HG03060 (cell line): Measurements from ENCODE around the gene LHX1.

ENCODE experiments used
- ATAC-seq: cut with Tn5 transposase; IDR thresholded peaks from one replicate; pipeline ENCODE4 v1.9.1; 2021; ENCODE audit warnings: low read depth, moderate number of reproducible peaks; ENCODE audit not compliant: unreplicated experiment

Gene LHX1

DNA sequence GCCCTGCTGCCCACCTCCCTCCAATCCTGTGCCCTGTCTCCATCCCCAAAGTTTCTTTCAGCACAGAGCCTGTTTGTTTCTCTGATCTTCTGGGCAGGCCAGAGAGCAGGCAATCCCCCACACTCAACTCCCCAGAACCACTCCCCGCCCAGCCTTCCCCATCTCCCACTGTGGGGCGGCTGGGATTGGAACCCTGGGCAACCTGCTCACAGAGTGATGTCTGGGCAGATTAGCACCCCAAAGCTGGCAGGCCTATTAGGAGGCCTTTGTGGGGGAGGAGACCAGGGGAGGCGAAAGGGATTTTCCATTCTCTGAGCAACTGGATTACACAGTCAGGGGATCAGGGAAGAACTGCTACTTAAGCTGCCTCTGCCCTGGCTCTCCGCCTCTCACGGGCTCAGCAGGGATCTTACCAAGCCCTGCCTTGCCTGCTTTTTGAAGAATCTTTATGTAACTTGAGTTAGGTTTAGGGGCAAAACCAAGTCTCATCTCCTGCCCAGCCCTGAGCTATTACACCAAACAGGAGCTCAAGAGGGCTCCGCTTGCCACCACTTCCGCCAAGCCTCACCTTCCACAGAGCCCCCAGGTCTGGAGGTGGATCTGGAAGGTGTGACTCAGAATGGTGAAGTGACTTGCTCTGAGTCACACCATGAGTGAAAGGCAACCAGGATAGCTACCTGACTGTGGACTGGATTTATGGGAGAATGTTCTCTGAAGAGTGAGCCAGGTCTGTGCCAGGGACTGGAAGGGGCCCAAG lies 16.0 kb upstream of the LHX1 start:
- ATAC-seq, result no peak

DNA sequence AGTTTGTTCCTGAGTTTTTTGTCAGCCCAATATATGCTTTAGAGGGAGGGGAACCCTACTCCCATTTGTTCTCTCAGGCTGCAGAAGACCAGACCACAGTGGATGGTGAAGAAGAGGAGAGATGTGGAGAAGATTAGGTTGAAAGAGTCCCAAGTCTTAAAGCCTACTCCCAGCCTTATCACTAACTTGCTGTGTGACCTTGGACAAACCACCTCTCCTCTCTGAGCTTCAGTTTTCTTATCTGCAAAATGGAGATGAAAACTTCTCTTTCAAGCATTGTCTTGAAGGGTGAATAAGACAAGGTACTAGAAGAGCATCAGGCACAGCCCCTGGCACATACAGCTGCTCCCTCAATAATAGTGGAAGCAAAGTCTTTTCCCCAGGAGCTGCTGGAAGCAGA lies 15.1 kb upstream of the LHX1 start:
- ATAC-seq, result no peak

DNA sequence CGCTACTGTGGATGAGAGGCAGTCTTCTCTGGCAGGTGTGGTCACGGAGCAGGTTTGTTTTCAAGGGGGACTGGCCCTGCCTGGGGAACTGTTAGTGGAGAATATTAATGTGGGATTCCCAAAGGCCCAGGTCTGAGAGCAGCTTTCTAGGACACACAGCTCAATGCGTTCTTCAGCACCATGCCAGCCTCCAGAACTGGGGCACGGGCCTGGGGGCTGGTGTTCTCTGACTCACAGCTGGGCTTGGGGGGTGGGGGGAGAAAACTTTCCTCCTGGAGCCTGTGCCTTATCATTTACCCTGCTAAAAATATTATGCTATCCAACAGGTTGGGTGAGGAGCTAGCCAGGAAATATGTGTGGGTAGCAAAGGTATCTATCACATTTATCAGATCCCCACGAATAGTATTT lies 13.5 kb upstream of the LHX1 start:
- ATAC-seq, result no peak

DNA sequence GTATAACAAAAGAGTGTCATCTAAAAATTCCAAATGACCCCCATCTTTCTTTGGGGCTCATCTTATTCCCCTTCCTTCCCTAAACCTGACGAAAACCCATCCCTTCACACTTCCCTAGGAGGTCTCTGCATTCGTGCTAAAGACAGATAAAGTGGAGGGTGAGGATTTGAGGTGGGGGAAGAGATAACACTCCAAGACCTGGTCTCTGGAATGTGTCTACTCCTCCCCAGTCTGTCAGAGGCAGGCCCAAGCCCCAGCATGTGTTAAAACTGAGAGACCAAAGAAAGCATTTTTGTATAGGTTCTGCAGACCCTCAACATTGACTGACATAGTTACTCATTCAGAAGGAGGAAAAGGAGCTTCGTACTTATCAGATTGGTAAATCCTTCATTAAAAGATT lies 11.0 kb upstream of the LHX1 start:
- ATAC-seq, result no peak

DNA sequence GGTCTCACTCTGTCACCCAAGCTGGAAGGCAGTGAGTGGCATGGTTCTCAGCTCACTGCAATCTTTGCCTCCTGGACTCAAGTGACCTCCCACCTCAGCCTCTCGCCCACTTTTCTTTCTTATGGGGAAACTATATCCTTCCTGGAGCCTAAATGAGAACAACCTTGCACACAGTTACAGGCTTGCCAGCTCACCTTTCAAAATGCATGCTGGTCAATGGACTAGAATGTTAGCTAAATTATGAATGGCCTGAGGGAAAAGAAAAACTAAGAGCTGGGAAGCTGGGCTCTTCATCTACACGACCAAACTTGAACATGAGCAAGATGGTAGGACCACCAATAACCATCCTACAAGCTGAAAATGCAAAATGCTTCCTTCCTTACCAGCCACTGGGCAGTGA lies 10.6 kb upstream of the LHX1 start:
- ATAC-seq, result no peak

DNA sequence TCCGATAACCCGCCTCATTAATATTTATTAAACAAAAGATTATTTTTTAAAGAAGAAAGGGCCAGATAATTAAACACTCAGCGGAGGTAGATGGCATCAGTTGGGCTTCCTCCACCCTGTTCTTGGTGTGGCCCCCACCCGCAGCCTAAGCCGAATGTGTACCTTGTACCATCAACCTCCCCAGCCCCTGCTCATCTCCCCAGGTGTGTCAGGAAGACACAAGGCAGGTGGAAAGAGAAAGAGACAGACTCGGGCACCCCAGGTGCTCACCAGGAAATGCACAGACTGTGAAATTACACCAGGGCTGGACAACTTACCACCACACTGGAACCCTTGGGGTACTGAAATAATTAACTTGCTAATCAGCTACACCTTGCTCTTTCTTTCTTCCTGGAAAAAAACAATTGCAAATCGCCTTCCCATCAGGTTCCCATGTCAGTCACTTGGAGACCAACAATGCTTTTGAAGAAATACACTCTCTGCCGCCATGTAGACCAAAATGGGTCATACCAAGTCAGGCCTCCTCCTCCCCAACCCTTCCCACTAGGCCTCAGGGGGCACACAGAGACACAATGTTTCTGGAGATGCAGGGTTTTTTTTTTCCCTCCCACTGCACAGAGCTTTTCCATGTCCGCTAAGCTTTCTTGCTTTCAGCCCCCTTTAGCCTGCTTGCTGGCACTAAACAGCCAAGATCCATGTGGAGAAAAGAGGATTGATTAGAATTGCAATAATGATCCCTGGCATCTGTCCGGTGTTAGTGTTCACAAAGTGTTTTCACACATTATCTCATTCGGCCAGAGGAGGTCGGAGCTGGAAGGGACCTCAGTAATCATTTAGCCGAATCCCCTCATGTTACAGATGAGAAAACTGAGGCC lies 8.6 kb upstream of the LHX1 start:
- ATAC-seq, result no peak

DNA sequence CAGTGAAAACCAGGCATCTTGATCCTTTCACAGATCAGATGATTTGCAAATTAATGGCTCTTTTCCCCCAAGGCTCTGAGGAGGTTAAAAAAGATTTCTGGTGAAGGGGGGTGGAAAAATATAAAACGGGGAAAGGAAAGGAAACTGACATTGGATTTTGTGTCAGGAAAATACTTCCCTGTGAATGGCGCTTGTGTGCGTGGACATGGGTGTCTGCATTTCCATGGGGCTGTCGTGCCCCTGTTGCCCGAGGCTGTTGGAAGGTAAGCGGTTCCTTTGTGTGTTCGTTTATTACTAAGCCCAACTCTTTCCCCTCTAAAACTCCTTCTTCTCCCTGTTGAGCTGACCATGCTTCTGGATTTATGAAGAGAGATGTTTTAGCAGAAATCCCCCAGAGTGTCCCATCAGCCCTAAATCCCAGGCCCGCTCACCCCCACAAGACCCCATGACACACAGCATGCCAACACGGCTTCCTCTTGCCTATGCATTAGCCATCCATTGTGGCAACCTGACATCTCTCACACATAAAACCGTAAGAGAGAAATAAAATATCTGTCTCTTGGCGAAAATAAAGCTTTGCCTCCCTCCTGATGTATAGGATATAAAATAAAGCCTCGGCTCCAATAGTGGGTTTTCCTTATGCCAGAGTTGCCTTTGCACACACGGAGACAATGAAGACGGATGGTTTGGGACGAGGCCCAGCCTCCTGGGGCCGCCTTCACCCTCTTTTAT lies 7.3 kb upstream of the LHX1 start:
- ATAC-seq, result no peak

DNA sequence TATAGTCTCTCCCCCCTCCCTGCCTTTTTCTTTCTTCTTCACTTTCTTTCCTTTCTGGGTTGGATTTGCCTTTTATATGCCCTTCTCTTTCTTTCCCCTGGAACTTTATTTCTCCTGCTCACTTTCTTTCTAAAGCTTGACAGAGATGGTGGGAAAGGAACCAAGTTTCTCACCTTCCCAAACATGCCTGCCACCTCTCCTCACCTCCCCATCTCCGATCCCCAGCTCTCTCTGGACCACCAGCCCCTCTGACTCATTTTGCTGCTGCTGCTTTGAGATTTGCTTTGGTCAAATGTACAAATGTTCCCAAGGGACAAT lies 6.7 kb upstream of the LHX1 start:
- no peak for ATAC-seq

DNA sequence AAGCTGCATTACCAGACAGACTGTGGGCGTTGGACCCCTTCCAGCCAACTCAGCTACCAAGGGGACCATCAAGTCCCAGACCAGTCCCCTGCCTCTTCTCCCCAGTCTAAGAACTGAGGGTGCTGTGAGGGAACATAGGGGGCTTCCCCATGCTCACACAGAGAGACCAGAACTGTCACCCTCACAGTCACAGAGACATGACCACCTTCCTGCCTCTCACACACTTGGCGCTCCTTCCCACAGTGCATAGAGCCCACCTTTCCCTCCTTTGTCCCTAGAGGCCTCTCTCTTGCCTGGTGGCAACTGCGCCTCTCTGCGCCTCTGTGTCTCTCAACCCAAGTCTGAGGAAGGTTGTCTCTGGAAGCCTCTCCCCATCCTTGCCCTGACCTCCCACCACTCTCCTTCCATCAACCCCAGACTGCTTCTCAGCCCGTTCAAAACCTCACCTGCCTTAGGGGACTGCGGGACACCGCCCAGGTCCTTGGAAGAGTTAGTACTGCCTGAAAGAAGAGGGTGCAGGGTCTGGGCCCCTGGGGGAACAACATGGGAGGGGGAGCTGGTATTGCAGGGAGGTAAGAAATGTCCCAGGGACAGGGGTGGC lies 6.1 kb upstream of the LHX1 start:
- ATAC-seq, result no peak

DNA sequence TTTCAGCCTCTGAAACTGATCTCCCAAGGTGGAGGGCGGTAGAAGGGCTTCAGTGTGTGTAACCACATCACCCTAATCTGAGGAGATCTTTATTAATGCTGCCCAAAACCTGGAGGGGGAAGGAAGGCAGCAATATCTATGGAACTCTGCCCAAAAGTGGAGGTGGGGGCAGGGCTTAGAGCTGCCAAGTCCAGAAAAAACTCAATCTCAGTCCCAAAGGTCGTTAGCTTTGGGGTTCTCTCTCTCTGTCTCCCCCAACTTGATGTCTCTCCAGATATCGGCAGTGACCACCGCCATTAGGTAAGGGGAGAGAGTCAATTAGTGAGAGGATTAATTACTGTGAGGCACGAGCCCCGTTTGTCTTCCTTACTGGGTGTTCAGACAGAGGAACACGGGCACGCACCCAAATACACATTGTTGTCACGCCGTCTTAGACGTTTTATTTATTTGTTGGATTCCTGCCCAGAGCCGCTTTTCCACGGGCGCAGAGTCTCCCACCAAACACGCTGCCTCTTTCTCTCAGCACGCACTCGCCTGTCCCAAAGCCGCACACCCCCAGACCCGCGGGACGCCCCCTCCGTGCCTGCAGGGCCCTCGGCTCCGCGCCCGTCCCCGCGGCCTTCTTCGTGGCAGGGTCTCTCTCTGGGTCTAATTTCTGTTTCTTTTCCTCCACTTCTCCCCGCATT lies 5.4 kb upstream of the LHX1 start:
- no peak for ATAC-seq

DNA sequence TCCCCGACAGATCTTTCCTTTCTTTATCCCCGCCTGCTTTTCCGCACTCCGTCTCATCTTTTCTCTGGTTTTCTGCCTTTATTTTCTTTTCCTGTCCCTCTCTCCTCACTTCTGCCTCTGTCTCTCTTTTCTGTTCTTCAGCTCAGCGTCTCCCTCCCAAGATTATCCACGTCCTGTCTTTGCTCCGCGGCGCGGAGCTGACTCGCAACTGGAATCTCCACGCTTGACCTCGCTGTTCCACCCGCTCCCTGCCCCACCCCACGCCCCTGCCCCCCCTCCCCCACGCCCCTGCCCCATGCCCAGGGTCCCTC lies 4.9 kb upstream of the LHX1 start:
- ATAC-seq, result no peak

DNA sequence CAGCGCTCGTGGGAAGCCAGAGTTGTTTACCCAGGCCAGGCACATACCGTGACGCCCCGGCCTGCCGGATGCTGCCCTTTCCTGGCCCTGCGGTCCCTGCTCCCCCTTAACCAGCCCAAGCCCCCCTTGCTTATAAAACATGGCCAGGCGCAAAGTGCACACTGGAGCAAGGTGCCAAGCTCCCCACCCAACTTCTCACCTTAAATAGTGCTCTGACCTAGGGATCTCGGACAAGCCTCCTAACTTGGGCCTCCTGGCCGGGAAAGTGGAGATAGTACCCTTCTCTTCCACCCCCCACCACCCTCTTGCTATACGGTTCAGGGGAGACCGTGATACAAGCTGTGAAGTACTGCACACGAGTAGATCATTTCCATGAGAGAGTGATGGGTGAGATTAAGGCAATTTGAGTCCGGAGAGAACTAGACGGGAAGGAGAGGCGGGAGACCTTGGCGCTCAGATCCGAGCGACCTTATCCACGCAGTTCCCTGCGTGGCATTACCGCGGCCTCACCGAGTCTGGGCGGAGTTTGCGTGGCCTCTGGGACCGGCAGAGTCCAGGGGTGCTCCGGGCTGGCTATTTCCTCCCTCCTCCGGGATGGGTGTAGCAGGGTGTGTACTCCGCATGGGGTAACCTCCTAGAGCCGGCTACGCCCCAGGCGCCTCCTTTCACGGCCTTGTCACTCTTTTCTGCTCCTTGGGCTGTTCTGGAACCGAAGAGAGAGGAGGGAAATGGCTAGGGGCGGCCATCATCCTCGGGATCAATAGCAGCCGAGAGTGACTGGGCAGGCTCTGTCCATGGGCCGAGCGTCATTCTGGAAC lies 4.4 kb upstream of the LHX1 start:
- no peak for ATAC-seq

DNA sequence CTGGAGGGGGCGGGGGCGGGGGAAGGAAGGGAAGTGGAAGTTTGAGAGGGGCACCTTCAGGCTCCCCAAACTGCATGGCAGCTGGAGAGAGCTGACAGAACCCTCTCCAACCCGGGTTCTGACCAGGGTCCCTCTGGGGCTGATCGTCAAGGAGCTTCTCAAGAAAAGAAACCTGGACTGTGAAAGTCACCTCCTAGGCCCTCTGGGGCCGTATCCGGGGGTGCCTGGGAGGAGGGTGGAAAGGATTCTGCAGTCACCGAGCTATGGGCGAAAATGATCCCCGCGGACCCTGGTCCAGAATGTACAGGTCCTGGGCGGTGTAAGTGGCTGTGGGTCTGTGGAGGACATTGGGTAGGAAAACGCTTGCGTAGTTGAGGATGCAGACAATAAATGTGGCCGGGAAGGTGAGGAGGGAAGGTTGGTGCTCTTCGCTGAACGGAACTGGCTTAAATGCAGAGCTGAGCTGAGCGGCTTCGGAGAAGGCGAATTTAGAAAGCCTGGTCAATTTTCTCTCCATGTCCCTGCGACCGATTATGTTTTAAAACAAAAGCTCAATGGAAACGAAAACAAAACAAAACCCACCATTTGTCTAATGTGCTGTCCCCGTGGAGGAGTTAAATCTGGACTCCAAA lies 3.6 kb upstream of the LHX1 start:
- no peak for ATAC-seq

DNA sequence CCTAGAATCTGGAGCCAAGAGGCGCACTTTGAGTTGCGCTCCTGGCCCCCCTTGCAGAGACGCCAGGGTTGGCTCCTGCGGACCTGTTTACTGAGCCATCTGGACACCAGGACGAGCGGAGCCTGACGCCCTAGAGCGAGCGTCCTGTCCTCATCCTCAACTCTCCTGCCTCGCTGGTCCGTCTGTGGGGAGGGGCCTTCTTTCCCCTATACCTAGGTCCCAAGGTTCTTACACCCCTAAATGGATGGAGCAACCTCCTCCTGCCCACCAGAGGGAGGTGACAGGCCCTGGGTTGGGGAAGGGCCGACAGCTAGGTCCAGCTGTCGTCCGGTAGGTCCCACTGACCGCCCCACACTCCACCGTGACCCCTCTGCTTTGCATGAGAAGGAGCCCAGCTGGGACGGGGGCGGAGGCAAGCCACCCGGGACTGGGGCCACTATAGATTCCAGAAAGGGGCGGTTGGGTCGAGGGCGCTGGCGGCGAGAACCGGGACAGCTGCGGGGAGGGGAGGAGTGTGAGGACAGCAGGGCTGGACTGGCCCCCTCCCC lies 3.1 kb upstream of the LHX1 start:
- no peak for ATAC-seq

DNA sequence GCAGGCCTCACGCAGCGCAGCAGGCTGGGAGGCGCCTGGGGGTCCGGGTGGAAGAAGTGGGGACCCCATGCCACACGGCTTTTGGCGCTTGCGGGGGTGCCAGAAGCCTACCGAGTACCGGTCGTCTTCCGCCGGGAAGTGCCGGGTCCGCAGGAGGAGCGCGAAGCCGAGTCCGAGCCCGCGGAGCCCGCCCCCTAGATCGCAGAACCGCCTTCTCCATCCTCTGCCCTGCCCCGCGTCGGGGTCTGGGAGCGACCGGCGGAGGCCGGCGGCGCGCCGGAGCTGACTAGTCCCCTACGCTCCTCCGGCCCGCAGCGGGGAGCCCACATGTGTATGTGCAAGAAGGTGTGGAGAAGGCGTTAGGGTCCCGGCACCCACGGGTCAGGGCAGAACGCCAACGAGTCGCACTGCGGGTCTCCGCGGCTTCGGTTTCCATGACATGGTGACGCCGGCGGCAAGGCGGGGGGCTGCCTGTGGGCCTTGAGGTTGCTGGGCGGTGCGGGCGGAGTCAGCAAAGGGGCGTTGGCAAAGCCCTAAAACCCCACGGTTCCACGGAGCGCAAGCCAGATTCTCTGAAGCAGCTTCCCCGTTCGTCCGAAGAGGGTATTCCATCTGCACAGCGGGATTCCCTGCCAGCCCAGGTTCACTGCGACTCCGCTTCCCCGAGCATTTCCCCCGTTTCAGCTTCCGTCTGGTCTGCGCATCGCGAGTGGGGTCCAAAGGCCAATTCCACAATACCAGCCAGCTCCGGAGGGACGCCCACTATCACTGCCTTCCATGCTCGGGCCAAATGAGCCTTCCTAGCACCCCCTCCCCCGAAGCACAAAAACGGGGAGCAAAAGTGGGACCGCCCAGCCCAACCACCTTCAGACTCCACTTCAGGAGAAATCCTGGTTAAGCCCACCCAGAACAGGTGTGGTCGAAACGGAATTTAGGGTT lies 2.3 kb upstream of the LHX1 start:
- no peak for ATAC-seq

DNA sequence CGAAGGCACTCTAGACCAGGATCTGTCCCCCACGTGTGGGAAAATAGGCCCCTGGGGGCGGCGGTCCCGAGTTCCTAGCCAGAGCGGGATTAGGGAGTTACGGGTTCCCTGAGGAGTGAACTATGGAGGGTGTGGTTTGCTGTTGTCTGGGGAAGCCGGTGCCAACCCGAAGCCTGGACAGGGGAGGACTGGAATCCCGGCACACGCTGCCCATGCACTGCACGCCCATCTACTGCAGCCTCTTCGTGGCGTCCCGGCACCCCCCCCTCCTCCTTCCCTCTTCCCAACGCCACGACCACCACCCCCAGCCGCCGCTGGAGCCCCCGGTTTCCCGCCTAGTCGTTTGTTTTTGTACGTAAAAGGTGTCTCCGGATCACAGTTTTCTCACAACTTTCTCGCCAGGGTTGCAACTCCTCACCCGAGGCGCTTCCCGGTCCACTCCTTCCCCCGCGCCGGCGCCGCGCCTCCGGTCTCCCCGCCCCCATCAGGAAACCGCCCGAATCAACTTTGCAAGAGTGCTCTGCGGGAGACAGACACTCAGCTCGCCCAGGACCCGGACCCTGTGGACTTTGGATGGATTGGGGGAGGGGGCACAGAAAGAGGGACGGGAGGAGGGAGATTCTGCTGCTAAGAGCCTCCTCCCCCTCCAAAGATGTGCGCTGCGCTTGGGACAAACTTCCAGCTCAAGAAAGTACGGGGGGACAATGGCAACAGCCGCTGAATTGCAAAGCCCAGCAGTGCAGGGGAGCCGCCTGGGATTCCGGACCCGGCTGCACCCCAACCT lies 1.4 kb upstream of the LHX1 start:
- ATAC-seq, result no peak

DNA sequence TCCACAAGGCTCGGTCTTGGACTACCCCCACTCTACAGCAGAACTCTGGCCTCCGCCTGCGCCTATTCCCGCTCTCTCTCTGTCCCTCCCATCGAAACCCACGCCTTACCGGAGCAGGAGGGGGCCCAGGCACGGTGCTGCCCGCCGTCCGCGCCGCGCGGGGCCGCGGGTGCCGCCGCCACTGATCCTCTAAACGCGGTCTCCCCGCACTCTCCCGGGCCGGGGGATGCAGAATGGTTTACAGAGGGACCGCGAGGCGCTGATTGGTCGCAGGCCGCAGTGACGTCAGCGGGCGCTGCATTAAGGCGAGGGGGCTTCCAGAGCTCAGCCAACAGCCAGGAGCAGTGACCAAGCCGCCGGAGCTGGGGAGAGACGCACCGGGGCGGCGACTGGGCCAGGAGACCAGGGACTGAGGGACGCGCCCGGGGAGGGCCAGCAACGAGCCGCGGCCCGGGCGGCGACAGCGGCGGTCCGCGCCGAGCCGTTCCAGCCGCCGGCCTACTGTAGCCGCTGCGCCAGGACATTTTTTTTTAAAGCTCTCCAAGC lies 747 bp upstream of the LHX1 start:
- ATAC-seq, result no peak
